SU-DHL-6 (cell line): Measurements from ENCODE around the gene AP1G2.

Experiments
- CTCF ChIP-seq: fragments of 200-600 bp; sonication (generic); IDR thresholded peaks from one replicate; pipeline ENCODE4 v1.5.1; 2017; ENCODE audit warnings: antibody characterized with exemption, mild to moderate bottlenecking, low read length, moderate library complexity; ENCODE audit not compliant: insufficient read depth, poor library complexity, severe bottlenecking
- EZH2phosphoT487 ChIP-seq: fragments of 200-600 bp; sonication (generic), shearing (Covaris generic); conservative IDR thresholded peaks from 2 replicates; pipeline ENCODE4 v1.6.1; 2018; ENCODE audit warnings: mild to moderate bottlenecking, antibody characterized with exemption, low read length, moderate library complexity, mixed read lengths

DNA sequence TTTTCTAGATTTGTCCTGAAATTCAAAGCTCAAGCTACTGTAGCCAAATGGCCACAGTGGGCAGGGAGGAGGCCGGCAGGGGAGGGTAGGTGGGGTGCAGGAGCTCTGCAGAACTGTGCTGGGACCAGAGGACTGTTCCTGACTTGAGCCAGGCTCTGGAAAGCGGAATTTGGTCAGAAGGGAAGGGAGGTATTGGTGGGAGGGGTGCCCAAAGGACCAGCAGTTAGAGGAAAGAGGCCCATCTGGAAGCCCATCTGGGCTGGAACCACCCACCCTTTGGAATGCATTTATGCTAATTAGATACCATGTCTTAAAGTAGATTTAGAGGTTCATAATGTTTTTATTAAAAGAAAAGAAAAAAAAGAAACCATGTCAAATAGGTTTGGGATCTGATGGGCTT lies 35.5 kb upstream of the AP1G2 start:
- no peak for TF ChIP-seq CTCF
- TF ChIP-seq EZH2phosphoT487, result no peak
